ENCODE measurements around the gene KIF26B.
"Not testable (repeated sequence)": the region's sequence is repeated elsewhere in the genome, so short reads cannot be mapped to it uniquely, and the experiment has no call there.

Gene KIF26B

GRCh38 chr1:245345191-245345884, 190.6 kb downstream of the KIF26B start:
- no peak for DNase-seq (ENCODE audit: low read depth in 3 of 3, low spot score in 1 of 3)

GRCh38 chr1:245348626-245349025, 193.8 kb downstream of the KIF26B start:
- DNase-seq (ENCODE audit: low read depth in 3 of 3, low spot score in 1 of 3) = no peak

- DNase-seq (ENCODE audit: low read depth in 3 of 3, low spot score in 1 of 3) = no peak
Measured at GRCh38 chr1:245353411-245353810, 198.6 kb downstream of the KIF26B start.

GRCh38 chr1:245353915-245354775, 199.4 kb downstream of the KIF26B start:
- DNase-seq (ENCODE audit: low read depth in 3 of 3, low spot score in 1 of 3) = no peak

- DNase-seq (ENCODE audit: low read depth in 3 of 3, low spot score in 1 of 3) = not testable (repeated sequence)
Measured at GRCh38 chr1:245355851-245356630, 201.3 kb downstream of the KIF26B start.

- no peak for DNase-seq (ENCODE audit: low read depth in 3 of 3, low spot score in 1 of 3)
Measured at GRCh38 chr1:245356891-245357585, 202.3 kb downstream of the KIF26B start.

GRCh38 chr1:245359101-245359680, 204.4 kb downstream of the KIF26B start:
- not testable (repeated sequence) for DNase-seq (ENCODE audit: low read depth in 3 of 3, low spot score in 1 of 3)

- no peak for DNase-seq (ENCODE audit: low read depth in 3 of 3, low spot score in 1 of 3)
Measured at GRCh38 chr1:245361065-245361464, 206.3 kb downstream of the KIF26B start.

GRCh38 chr1:245361951-245362350, 207.2 kb downstream of the KIF26B start:
- DNase-seq (ENCODE audit: low read depth in 3 of 3, low spot score in 1 of 3) = no peak

- no peak for DNase-seq (ENCODE audit: low read depth in 3 of 3, low spot score in 1 of 3)
Measured at GRCh38 chr1:245363461-245364200, 208.8 kb downstream of the KIF26B start.

GRCh38 chr1:245365095-245366020, 210.6 kb downstream of the KIF26B start:
- DNase-seq (ENCODE audit: low read depth in 3 of 3, low spot score in 1 of 3) = no peak

- DNase-seq (ENCODE audit: low read depth in 3 of 3, low spot score in 1 of 3) = no peak
Measured at GRCh38 chr1:245366886-245367285, 212.1 kb downstream of the KIF26B start.

- no peak for DNase-seq (ENCODE audit: low read depth in 3 of 3, low spot score in 1 of 3)
Measured at GRCh38 chr1:245370175-245370825, 215.5 kb downstream of the KIF26B start.

- no peak for DNase-seq (ENCODE audit: low read depth in 3 of 3, low spot score in 1 of 3)
Measured at GRCh38 chr1:245370905-245371581, 216.3 kb downstream of the KIF26B start.

- no peak for DNase-seq (ENCODE audit: low read depth in 3 of 3, low spot score in 1 of 3)
Measured at GRCh38 chr1:245373131-245373530, 218.3 kb downstream of the KIF26B start.

- DNase-seq (ENCODE audit: low read depth in 3 of 3, low spot score in 1 of 3) = no peak
Measured at GRCh38 chr1:245375789-245376460, 221.1 kb downstream of the KIF26B start.

- DNase-seq (ENCODE audit: low read depth in 3 of 3, low spot score in 1 of 3) = no peak
Measured at GRCh38 chr1:245377854-245378253, 223.1 kb downstream of the KIF26B start.
